Ectodermal cell (in vitro differentiated cells): ENCODE results near the gene NRG3.

Source experiments
- H3K27ac ChIP-seq: 2 replicates; pipeline ENCODE4 v1.7.0; 2013; ENCODE audit warnings: mild to moderate bottlenecking, low read depth, low read length; ENCODE audit not compliant: insufficient read depth, poor library complexity, severe bottlenecking
- H3K27me3 ChIP-seq: 2 replicates; pipeline ENCODE4 v1.7.0; 2013; ENCODE audit warnings: mild to moderate bottlenecking, low read length; ENCODE audit not compliant: insufficient read depth, control insufficient read depth, poor library complexity, severe bottlenecking
- H3K36me3 ChIP-seq: one replicate; pipeline ENCODE4 v1.7.0; 2013; ENCODE audit warnings: low read length; ENCODE audit not compliant: control insufficient read depth, insufficient read depth
- H3K4me1 ChIP-seq: one replicate; pipeline ENCODE4 v1.7.0; 2013; ENCODE audit warnings: low read length; ENCODE audit not compliant: control insufficient read depth, insufficient read depth
- H3K4me3 ChIP-seq: 2 replicates; pipeline ENCODE4 v1.7.0; 2013; ENCODE audit warnings: low read depth, low read length, control low read depth; ENCODE audit not compliant: insufficient read depth
- H3K9me3 ChIP-seq: 2 replicates; pipeline ENCODE4 v1.7.0; 2013; ENCODE audit warnings: mild to moderate bottlenecking, low read length, moderate library complexity; ENCODE audit not compliant: control insufficient read depth
- WGBS, 2 experiments: methylation state at CpG; one replicate each; pipeline ENCODE4 v1.1.7; 2013; ENCODE audit warnings: missing lambda C conversion rate in 2 of 2; 5-methylcytosine and 5-hydroxymethylcytosine counted together

NRG3 gene

GRCh38 chr10:82144153-82144552 lies 269.2 kb downstream of the NRG3 start:
- Histone ChIP-seq H3K27me3 (no peaks in the 10 kb centered on the region), H3K4me1 (no peaks in the 10 kb centered on the region), H3K27ac (no peak overlapping the region), H3K4me3 (no peak overlapping the region), H3K36me3 (no peaks in the 10 kb centered on the region), H3K9me3 (no peaks in the 10 kb centered on the region)
- WGBS, 2 experiments, result 91 to 94% methylated on average over 2 to 3 of the region's 3 CpGs

- Histone ChIP-seq H3K27ac (no peak overlapping the region), H3K27me3 (no peaks in the 10 kb centered on the region), H3K4me1 (no peaks in the 10 kb centered on the region), H3K4me3 (no peak overlapping the region), H3K36me3 (no peaks in the 10 kb centered on the region), H3K9me3 (no peaks in the 10 kb centered on the region)
- WGBS, 2 experiments, result no CpG with 5 or more reads among the region's 1 CpG
These were observed 273.8 kb downstream of the NRG3 start for GRCh38 chr10:82148764-82149163.

GRCh38 chr10:82149674-82150073 lies 274.7 kb downstream of the NRG3 start:
- Histone ChIP-seq H3K36me3 (no peaks in the 10 kb centered on the region), H3K27me3 (no peaks in the 10 kb centered on the region), H3K27ac (no peak overlapping the region), H3K9me3 (no peaks in the 10 kb centered on the region), H3K4me3 (no peak overlapping the region), H3K4me1 (no peaks in the 10 kb centered on the region)
- 74 to 76% methylated on average over 4 of the region's 4 CpGs for WGBS, 2 experiments

DNA sequence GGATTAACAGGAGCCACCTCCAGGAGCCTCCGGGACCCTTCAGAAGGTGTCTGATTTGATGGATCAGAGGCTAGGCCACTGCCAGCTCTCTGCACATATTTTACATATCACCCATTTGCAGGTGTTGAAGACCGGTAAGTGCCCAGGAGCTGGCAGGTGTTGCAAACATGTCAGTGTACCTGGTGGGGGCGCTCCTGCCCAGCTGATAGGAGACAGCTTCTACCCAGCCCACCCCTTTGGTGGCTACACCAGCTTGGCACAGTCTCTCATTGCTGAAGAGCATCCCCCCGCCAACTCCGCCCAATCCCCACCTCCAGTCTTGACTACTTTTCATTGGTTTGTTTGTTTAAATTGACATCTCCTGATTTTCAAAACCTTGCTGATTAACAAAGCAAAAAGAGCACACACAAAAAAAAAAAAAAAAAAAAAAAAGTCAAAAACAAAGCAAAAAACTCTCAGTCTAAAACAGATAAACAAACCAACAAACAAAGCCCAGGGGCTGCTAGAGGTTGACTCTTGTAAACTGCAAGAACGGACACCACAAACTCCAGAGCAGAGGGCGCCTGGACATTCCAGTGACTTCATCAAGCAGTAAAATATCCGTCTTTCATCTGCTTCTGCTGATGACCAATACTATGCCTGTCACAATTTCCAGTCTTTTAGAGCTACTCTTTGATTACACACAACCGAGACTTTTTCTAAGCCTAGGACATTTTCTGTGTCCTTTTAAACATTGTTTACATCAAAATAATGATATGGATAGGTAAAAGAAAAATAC lies 275.3 kb downstream of the NRG3 start:
- Histone ChIP-seq H3K27ac (no peak overlapping the region), H3K4me3 (no peak overlapping the region), H3K4me1 (no peaks in the 10 kb centered on the region), H3K9me3 (no peaks in the 10 kb centered on the region), H3K36me3 (no peaks in the 10 kb centered on the region), H3K27me3 (no peaks in the 10 kb centered on the region)
- 67 to 69% methylated on average over 7 to 9 of the region's 9 CpGs for WGBS, 2 experiments

DNA sequence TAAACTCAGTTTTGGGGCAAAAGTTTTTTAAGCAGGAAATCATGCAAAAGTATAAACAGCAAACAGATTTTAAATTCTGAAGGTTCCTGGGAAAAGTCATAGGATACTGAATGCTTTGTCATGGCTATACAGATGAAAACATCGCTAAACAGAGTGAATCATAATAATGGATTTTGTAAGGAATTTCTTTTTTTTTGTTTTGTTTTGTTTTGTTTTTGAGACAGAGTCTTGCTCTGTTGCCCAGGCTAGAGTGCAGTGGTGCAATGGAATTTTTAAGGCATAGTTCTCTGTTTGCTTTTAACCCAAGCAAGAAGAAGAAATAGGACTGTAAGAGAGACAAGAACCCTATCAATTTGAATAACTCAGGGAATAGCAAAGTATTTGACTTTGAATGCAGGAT lies 285.3 kb downstream of the NRG3 start:
- Histone ChIP-seq H3K9me3 (no peaks in the 10 kb centered on the region), H3K27me3 (no peaks in the 10 kb centered on the region), H3K36me3 (no peaks in the 10 kb centered on the region), H3K4me1 (no peaks in the 10 kb centered on the region), H3K4me3 (no peak overlapping the region), H3K27ac (no peak overlapping the region)
- 93 to 94% methylated on average over 1 of the region's 1 CpG for WGBS, 2 experiments

- Histone ChIP-seq H3K4me1 (no peaks in the 10 kb centered on the region), H3K9me3 (no peaks in the 10 kb centered on the region), H3K27ac (no peak overlapping the region), H3K27me3 (no peaks in the 10 kb centered on the region), H3K4me3 (no peak overlapping the region), H3K36me3 (no peaks in the 10 kb centered on the region)
- WGBS, 2 experiments, result 89 to 100% methylated on average over 1 to 2 of the region's 2 CpGs
These were observed 286.3 kb downstream of the NRG3 start for GRCh38 chr10:82161264-82161663.

DNA sequence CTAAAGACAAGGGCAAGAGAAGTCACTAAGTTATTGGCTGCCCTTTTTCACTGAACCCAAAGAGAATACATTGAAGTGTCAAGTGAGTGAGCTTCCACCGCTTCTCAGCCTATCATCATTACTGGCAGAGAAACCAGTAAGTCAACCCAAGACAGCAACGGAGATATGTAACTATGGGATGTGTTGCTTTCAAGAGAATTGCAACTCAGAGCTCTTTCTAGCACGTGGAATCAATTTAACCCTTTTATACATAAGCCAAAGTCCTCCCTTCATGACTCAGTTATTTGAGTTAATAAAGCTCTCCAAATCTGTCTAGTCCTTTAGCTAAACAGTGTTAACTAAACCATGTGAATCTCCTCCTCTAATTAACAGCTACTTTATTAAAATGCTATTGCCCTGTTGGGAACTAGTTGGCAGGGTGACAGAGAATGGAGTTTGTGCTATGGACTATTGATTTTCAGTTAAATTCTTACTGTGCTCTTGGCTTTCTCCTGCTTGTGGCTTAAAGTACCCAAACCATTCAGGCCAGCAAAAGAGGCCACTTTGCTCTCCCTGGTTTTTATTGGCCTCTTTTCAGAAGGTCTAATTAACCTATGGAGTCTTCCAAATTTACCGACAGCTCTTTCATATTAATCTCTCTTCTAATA lies 287.7 kb downstream of the NRG3 start:
- Histone ChIP-seq H3K4me1 (no peaks in the 10 kb centered on the region), H3K4me3 (no peak overlapping the region), H3K27ac (no peak overlapping the region), H3K27me3 (no peaks in the 10 kb centered on the region), H3K36me3 (no peaks in the 10 kb centered on the region), H3K9me3 (no peaks in the 10 kb centered on the region)
- WGBS, 2 experiments, result 82 to 88% methylated on average over 4 of the region's 4 CpGs

GRCh38 chr10:82171899-82172298 lies 296.9 kb downstream of the NRG3 start:
- Histone ChIP-seq H3K36me3 (no peaks in the 10 kb centered on the region), H3K27me3 (no peaks in the 10 kb centered on the region), H3K4me1 (no peaks in the 10 kb centered on the region), H3K4me3 (no peak overlapping the region), H3K27ac (no peak overlapping the region), H3K9me3 (no peaks in the 10 kb centered on the region)
- 94 to 99% methylated on average over 1 to 3 of the region's 3 CpGs for WGBS, 2 experiments

GRCh38 chr10:82176587-82176986 lies 301.6 kb downstream of the NRG3 start:
- H3K27ac ChIP-seq, result no peak overlapping the region
- H3K4me3 ChIP-seq, result no peak overlapping the region
- no peaks in the 10 kb centered on the region for H3K9me3 ChIP-seq
- H3K27me3 ChIP-seq, result no peaks in the 10 kb centered on the region
- 88 to 94% methylated on average over 3 of the region's 3 CpGs for WGBS, 2 experiments
- no peaks in the 10 kb centered on the region for H3K4me1 ChIP-seq
- no peaks in the 10 kb centered on the region for H3K36me3 ChIP-seq

DNA sequence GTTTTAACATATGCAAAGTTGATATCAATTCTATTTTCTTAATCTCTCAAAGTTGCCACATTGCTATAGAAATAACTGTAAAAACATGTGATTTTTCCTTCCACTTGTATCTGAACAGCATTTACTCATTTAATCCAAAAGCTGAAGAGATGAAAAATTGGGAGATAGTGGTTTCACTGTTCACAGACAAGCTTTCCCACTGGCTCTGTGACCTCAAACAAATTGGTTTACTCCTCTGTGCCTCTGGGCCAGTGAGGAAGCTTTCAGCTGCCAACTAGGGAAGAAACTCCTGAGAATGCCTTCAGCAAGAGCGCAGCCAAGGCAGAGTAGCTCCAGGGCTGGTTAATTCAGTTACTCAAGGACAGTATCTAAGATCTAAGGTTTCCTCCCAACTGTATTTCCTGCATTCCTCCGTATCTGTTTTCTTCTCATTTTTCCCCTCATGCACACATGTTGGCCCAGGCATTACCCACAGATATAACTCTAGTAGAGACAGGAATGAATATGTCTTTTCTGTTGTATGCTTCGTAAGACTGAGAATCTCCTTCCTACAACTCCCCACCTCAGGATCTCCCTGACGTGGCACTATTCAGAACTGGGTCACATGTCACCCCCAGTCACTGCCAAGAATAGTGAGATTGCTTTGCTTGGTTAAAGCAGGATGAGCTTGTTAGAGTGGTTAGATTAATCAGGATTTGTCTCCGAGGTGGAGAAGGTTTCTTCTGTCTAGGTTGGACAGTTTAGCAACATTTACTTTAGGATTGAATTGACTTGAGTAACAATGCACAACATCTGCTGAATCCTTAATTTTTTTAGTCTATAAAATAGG lies 315.7 kb downstream of the NRG3 start:
- 87 to 93% methylated on average over 3 to 5 of the region's 5 CpGs for WGBS, 2 experiments
- no peak overlapping the region for H3K27ac ChIP-seq
- no peaks in the 10 kb centered on the region for H3K27me3 ChIP-seq
- no peaks in the 10 kb centered on the region for H3K36me3 ChIP-seq
- no peak overlapping the region for H3K4me3 ChIP-seq
- H3K4me1 ChIP-seq, result no peaks in the 10 kb centered on the region
- H3K9me3 ChIP-seq, result no peaks in the 10 kb centered on the region
